ENCODE data around the gene COL18A1. TPM values are rescaled to one million over a fixed set of nuclear protein-coding genes. Genes with fewer than 3 reads are reported as not detected.

Gene COL18A1
- total and polyA plus RNA-seq, 2 of the 8 experiments (the other 6 are each of a cell fraction or from before 2014, with no cell fraction given) = 145 to 201 TPM

DNA sequence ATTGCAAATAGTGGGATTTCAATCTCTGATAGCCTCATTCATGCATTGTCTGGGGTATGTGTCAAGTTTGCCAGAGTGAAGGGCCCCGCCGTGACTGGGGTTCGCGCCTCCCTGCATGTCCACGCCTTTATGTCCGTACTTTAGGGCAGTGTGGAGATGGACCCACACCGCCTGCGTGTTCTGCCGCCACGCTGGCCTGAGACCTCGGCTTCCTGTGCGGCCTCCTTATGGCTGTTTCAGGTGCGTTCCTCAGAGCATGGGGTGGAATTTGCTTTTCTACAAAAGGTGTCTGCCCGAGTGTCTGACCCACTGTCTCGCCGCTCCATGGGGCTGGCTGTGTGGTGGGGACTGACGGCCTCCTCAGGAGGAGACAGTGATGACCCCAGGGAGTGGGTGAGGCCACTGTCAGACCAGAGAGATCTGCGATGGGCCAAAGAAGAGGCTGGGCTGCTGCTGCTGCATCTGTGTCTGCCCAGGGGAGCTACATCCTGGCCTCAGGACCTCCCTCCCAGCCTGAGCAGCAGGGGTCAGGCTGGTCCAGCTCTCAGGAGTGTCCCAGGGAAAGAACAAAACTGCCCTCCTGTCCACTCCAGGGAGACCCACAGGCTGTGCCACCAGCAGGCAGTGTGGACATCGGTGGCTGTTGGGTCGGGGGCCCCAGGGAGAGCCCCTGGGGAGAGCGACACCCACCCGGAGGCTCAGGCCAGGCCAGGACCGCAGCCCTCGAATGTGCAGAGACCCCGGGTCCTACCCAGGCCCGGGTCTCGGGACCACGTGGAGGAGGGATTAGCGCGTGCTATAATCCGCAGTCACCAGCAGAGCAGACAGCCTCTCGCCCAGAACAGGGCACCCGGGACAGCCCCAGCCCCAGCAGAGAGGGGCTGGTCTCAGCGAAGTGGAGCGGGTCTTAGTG, 147.1 kb downstream of the COL18A1 start:
- H2BK12ac ChIP-seq (ENCODE audit: low read depth, low read length) = peak overlapping the region; percentile 46; the same call in 1 of the 2 replicates
- H3K56ac ChIP-seq (replicated peaks; ENCODE audit: insufficient read length, low read depth, low read length) = no peak overlapping the region
- ChIA-PET POLR2A (ENCODE audit: partially characterized antibody) (interaction anchor here (0.9 kb wide), 1 partner anchor 277 kb away, joined by 3 read pairs; no protein-coding TSS in a partner anchor), CTCF (ENCODE audit: partially characterized antibody) (interaction anchor here (0.8 to 1.6 kb wide), 4 partner anchors 24 to 46 kb away, joined by 3 to 7 read pairs (median 4); no protein-coding TSS in a partner anchor)
- no peak overlapping the region for H3K4ac ChIP-seq (replicated peaks; ENCODE audit: insufficient read length, low read depth, low read length)
- no peak for FAIRE-seq
- no peaks in the 10 kb centered on the region; a peak in 1 of 7 replicates for H3K27me3 ChIP-seq (replicated peaks in 1 of 4; ENCODE audit: control insufficient read depth in 3 of 4, extremely low read depth in 1 of 4, insufficient read depth in 3 of 4, low read length in 3 of 4)
- no peaks in the 10 kb centered on the region for H3K79me1 ChIP-seq (ENCODE audit: low read depth, low read length)
- H3K23me2 ChIP-seq (ENCODE audit: low read depth, low read length) = peaks cover 4% of the 10 kb centered on the region; the same call in 1 of the 2 replicates
- peak overlapping the region; percentile 35 for H4K8ac ChIP-seq (ENCODE audit: extremely low read depth, insufficient read depth, low read length)
- peaks cover 0 to 9% (median 1%) of the 10 kb centered on the region in 4 experiments; a peak in 4 of 7 replicates for H3K4me1 ChIP-seq (replicated peaks in 1 of 4; ENCODE audit: control insufficient read depth in 3 of 4, insufficient read depth in 4 of 4, low read length in 3 of 4)
- no peak overlapping the region for H3K23ac ChIP-seq (ENCODE audit: insufficient read length)
- no peak overlapping the region for H3K4me3 ChIP-seq (ENCODE audit: extremely low read depth in 1 of 4, insufficient read depth in 2 of 4, low read depth in 3 of 4, low read length in 4 of 4)
- H3K9ac ChIP-seq (replicated peaks in 1 of 4; ENCODE audit: extremely low read depth in 1 of 4, low read depth in 3 of 4, low read length in 3 of 4) = no peak overlapping the region
- DNase-seq (ENCODE audit: low read depth in 1 of 2, low spot score in 2 of 2) = no peak
- no peak overlapping the region for H3K4me2 ChIP-seq (ENCODE audit: insufficient read depth in 1 of 2, low read depth in 2 of 2, low read length in 2 of 2)
- no peak overlapping the region for H2AFZ ChIP-seq (ENCODE audit: low read length)
- no peak overlapping the region for H3K18ac ChIP-seq (ENCODE audit: extremely low read depth, low read length)
- no peak overlapping the region for H2BK15ac ChIP-seq (ENCODE audit: low read length)
- H2BK20ac ChIP-seq (ENCODE audit: low read length) = no peak overlapping the region; the same call in 1 of the 2 replicates
- H2AK5ac ChIP-seq (ENCODE audit: low read depth, low read length) = no peak overlapping the region
- no peaks in the 10 kb centered on the region for H4K20me1 ChIP-seq (replicated peaks in 1 of 2; ENCODE audit: control insufficient read depth in 1 of 2, insufficient read depth in 2 of 2, low read length in 2 of 2)
- WGBS, 2 experiments (ENCODE audit: extremely low coverage in 1 of 2, insufficient coverage in 1 of 2, insufficient read length in 1 of 2, insufficient replicate concordance in 2 of 2, low coverage in 1 of 2, low lambda C conversion rate in 2 of 2, missing lambda C conversion rate in 1 of 2) = 92% methylated on average over 32 of the region's 35 CpGs; no CpG with 5 or more reads in 1 of the 2 experiments
- TF ChIP-seq HDAC2 (IDR thresholded peaks at IDR 0.05; ENCODE audit: borderline replicate concordance in 1 of 2, low read depth in 2 of 2, low read length in 2 of 2) (no peak), NANOG (IDR thresholded peaks at IDR 0.05; ENCODE audit: insufficient read depth, low read depth, low read length, poor library complexity, severe bottlenecking) (no peak), CTBP2 (IDR thresholded peaks at IDR 0.05; ENCODE audit: borderline replicate concordance, insufficient read depth, insufficient read length, low read length) (no peak)
- H4K5ac ChIP-seq (ENCODE audit: insufficient read length, low read depth, low read length) = no peak overlapping the region
- H2BK5ac ChIP-seq (ENCODE audit: low read depth, low read length) = peak overlapping the region; percentile 45; the same call in 1 of the 2 replicates
- H3K79me2 ChIP-seq (ENCODE audit: control insufficient read depth in 1 of 2, insufficient read depth in 2 of 2, low read length in 2 of 2) = no peaks in the 10 kb centered on the region
- H3K27ac ChIP-seq (ENCODE audit: low read depth, low read length) = no peak overlapping the region
- H4K91ac ChIP-seq (replicated peaks; ENCODE audit: insufficient read length, low read length) = peak overlapping the region; percentile 17
- H2BK120ac ChIP-seq (replicated peaks; ENCODE audit: low read depth, low read length) = no peak overlapping the region
- no peak overlapping the region for H3K14ac ChIP-seq (ENCODE audit: insufficient read length)
- no peaks in the 10 kb centered on the region for H3K9me3 ChIP-seq (ENCODE audit: insufficient read depth in 2 of 2, low read depth in 1 of 2, low read length in 1 of 2)
- H3K36me3 ChIP-seq (ENCODE audit: control insufficient read depth in 2 of 4, insufficient read depth in 4 of 4, low read length in 3 of 4) = no peaks in the 10 kb centered on the region

Data from H1 (cell line).